DMS 273 treated with DMSO at 0.1 percent for 48 hours (cell line): ENCODE results near the gene ALDH2.
"Not testable (repeated sequence)": the region's sequence is repeated elsewhere in the genome, so short reads cannot be mapped to it uniquely, and the experiment has no call there.

Experiments
- DNase-seq: peaks from one replicate; lab custom pipeline; 2025; lab: John Stamatoyannopoulos, UW

ALDH2 gene

DNA sequence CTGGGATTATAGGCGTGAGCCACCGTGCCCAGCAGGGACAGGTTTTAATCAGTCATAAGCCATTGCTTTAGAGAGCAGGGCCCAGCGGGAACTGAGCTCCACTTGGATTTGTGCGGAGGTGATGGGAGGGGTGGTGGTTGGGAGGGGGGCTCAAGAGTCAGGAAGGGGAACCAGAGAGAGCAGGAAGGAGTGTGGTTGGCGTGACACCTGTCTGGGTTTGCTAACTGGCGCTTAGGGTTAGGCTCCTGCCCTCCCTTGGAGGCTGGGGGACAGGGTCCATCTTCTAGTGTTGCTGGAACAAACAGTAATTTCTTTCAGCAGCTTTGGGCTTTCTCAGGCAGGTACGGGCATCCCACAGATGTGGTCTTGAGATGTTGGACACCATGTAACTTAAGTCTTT is 7.5 kb upstream of the ALDH2 start:
- no peak for DNase-seq

DNA sequence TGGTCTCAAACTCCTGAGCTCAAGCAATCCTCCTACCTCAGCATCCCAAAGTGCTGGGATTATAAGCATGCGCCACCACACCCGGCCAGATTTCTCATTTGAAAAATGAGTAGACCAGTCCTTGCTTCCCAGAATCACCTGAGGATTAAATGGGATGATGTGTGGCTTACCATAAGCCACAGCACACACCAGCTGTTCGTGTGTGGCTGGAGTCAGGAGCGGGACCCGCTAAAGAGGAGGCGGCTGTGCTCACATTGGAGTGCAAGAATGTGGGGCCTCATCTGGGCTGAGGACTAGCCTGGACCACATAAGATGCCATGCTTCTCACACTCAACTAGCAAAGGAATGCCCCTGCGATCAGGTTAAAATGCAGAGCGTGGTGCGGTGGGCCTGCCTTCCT is 6.7 kb upstream of the ALDH2 start:
- no peak for DNase-seq

DNA sequence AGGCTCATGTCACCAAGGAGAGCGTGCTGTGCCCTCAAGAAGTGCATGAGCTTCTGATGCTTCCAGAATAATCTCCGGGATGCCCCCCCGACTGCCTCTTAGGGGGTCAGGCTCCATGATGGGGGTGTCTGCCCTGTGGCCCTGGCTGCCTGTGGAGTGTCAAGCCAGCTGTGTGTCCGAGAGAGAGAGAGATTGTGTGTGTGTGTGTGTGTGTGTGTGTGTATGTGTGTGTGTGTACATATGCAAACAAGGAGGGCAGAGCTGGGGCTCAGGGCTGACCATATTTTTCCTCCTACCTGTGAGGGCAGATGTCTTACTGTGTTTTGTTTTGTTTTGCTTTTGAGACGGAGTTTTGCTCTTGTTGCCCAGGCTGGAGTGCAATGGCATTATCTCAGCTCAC is 5.6 kb upstream of the ALDH2 start:
- no peak for DNase-seq

DNA sequence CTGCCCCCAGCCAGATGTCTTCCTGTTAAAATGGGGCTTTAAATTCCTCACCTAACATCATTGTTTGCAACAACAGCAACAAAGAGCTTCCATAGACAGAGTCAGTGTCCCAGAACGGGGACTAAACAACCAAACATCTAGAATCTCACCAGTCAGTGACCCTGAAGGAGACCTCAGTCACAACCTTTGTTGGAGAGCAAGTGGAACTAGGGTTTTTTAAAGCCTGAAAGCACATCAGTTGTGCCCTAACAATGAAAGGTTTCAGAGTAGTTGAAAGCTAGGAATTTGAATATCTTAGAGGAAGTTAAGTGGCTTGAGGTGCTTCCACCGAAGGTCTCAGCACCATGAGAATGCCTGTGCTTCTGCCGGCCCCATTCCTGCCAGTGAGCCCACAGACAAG is 5.0 kb upstream of the ALDH2 start:
- no peak for DNase-seq

DNA sequence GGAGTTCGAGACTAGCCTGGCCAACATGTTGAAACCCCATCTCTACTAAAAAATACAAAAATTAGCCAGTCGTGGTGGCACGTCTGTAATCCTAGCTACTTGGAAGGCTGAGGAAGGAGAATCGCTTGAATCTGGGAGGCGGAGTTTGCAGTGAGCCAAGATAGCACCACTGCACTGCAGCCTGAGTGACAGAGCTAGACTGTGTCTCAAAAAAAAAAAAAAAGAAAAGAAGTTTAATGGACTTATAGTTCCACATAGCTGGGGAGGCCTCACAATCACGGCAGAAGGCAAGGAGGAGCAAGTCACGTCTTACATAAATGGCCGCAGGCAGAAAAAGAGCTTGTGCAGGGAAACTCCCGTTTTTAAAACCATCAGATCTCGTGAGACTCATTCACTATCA is 3.2 kb upstream of the ALDH2 start:
- DNase-seq = not testable (repeated sequence)

DNA sequence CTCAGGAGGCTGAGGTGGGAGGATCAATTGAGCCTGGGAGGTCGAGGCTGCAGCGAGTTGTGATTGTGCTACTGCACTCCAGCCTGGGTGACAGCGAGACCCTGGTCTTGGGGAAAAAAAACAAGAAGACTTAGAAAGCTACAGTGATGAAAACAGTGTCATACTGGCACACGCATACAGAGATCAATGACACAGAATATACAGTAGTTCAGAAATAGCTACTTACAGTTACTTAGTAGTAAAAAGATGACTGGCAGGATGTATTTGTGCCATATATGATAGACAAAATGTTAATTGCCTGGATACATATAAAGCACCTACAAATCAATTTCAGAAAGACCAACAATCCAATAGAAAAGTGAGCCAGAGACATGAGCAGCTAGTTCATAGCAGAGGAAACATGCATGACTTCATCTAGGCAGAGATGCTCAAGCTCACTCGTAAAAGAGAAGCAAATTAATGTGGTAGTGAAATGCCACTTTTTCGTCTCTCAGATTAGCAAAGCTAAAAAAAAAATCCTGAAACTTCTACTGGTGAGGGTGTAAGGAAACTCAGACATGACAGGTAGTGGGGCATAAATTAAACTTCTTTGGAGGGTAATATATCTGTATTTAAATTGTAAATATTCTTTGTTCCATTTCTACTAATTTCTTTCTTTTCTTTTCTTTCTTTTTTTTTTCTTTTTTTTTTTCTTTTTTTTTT is 2.5 kb upstream of the ALDH2 start:
- DNase-seq = no peak

DNA sequence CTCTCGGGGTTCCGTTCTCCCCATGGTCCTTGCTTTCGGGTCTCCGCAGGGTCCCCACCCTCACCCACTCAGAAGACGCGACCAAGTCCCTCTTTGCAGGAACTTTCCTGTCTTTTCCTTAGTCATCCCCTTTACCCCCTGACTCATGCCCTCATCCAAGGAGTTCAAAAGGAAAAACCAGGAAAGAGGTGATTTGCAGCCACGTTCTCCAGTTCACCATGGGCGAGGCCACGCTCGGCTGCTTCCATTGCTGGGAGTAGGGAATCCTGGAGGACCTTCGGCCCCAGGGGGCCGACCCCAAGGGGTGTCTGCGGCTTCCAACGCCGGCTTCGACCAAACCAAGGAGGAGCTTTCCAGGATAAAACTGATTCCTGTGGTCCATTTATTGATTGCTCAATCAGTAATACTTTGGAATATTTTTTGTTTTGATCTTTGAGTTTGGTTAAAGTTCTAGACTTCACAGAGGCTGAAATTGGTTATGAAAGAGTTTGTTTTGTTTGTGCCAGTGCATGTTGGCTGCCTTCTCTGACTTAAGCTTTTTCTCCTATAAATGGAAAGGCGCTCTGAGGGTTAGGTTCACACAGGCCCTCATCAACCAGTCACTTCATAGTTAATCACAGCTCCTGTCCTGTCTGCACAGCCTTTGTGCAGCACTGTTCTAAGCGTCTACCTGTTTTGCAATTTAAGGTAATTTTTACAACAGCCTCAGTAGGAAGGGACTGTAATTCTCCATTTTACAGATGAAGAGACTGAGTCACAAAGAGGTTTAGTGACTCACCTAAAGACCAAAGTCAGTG is 827 bp downstream of the ALDH2 start:
- DNase-seq = no peak

DNA sequence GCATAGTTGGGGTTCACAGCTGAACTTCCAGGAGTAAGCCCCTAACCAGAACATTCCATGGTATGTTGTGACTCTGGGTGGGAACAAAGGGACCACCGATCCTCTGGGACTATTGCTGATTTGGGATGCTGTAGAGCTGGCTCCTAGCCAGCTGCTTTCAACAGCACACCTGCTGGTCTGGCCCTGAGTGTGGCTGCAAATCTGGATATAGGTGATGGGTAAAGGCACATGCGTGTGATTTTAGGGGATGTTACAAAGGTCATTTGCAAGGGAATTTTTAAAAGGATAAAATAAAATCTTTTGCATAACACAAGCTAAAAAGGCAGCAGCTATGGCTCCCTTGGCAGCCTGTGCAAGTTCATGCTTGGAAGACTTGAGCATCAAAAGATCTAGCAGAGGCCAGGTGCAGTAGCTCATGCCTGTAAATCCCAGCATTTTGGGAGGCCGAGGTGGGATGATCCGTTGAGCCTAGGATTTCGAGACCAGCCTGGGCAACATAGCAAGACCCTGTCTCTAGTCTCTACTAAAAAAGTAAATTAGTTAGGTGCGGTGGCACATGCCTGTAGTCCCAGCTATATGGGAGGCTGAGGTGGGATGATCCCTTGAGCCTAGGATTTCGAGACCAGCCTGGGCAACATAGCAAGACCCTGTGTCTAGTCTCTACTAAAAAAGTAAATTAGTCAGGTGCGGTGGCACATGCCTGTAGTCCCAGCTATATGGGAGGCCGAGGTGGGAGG is 1.6 kb downstream of the ALDH2 start:
- no peak for DNase-seq

DNA sequence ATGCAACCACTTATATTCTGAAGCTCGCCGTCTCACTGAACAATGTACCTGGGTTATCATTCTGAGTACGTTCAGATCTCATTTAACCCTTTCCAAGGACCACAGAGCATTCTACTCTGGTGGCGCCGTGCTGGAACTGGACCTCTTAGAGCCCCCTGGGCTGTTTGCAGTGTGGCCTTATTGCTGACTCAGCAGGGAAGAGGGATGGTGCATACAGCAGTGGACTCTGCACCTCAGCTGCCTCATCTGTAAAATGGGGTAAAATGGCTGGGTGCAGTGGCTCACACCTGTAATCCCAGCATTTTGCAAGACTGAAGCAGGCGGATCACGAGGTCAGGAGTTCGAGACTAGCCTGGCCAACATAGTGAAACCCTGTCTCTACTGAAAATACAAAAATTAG is 2.9 kb downstream of the ALDH2 start:
- no peak for DNase-seq

DNA sequence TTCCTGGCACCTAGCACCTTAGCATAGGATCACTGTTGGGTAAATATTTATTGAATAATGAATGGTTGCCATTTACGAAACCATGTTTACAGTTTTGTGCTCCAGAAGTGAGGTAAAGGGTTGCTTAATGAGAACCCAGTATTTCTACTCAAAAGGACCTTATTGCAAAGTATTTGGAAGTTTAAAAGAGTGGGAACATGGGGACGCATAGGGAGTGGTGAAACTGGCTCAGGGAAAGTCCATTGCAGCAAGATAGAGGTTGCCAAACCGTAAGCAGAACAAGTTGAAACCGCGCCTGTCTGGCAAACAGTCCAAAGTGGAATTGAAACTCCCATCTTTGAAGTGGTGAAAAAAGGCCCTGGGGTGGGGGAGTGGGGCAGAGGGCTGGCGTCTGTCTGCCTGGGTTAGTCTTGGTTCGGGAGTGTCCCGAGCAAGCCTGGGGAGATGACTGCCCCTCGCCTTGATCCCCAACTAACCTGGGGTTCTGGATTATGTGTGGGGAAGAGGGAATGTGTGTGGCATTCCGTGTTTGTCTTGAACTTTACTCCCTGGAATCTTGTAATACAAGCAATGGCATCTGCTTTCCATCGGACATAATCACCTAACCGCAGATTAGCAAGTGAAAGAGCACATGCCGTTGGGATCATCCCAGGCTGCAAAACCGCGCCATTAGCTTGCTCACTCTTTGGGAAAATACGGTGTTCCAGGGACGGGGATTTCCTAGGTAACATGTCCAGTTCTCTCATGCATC is 7.2 kb downstream of the ALDH2 start:
- DNase-seq = no peak

DNA sequence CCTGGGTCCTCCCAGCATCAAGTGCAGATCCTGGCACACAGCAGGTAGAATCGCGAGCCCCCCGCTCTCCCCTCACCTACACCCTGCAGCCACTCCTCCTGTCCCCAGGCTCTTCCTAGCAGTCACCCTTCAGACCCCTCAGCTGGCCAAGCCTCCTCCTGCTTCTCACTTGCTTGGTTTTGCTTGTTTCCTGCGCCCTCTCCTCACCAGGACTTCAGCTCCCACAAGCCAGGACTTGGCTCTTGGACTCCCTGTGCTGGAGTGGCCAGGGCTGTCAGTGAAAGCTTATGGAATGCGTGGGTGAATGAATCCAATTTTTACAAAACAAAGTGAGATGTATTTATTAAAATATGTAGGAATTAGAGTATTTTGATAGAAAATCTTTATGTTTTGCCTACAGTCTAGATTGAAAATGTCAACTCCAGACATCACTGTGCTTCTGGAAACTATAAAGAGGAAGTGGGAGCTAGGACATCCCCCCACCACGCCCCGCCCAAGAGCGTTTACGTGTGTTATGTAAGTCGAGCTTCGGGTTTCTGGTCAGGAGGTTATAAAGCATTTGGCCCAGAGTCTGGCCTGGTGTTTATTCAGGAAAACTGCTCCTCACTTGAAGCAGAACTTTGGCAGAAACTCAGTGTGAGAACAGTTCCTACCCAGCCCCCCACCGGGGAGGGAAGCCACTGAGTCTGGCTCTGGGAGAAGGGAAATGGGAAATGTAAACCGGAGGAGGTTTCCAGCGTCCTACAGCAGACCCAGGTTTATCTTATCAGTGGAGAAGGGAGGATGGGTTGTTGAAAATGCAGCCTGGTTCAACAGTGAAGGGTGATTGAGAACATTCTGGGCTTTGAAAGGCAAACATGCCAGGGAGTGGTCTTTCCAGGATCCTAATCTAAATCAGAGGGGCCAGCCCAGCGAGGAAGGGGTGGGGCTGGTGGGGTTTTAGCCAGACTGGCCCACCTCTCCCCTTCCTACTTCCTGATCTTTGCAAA is 8.8 kb downstream of the ALDH2 start:
- no peak for DNase-seq

DNA sequence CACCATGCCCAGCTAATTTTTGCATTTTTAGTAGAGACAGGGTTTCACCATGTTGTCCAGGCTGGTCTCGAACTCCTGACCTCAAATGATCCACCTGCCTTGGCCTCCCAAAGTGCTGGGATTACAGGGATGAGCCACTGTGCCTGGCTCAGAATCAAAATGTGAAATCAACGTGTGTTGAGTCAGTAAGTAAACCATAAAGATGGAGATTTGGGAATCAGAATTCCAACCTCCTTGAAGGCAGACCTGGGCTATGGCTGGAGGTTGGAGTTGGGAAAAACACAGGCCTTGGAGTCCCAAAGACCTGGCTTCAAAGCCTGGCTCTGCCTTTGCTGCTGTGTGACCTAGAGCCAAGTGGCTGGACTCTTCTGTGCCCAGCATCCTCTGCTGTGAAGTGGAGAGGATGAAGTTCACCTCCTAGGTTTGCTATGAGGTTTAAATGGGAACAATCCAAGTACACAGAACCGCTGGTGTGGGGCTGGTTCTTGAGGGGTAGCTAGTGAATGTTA is 10.2 kb downstream of the ALDH2 start:
- no peak for DNase-seq

DNA sequence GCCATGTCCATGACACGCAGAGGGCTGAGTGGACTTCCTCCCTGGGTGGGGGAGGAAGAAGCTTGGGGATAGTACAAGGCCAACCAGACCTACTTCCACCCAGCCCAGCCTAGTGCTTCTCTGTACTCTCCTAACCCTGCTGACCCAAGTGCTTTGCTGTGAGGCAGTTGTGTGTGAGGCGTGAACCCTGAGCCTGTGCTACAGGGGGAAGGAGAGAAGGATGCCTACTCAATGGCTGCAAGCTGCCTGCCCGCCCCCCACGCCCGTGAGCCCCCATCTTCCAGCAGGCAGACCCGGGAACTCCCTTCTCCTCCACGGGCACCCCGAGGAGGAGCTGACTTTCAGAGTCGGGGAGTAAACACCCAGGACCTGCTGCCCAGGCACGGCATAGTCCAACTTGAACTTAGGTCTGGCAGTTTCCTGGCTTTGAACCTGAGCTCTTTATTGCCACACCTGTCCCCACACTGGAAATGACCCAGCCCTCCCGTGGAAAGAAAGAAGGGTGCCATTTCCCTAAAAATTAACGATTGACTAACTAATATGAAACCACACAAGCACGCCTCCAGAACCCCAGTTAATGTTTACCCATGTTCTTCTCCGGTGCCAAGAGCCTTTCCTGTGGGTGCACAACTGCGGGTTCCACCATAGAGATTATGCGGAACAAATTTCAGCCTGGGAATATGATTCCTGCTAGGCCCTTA is 10.8 kb downstream of the ALDH2 start:
- DNase-seq = no peak

DNA sequence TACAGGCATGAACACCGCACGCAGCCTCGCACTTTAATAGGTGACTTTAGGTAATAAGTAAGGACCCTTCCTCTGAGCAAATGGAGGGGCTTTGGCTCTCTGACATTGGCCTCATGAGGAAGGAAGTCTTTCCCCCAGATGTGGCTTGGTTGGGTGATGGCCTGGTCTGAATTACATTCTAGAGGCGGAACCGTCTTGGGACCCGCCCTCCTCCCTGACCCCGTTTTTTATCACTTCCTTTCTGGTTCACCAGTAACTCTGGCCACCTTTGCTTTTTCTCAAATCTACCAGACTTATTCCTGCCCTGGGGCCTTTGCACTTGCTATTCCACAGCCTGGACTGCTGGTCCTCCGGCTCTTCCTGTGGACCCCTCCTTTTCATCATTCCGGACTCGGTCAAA is 13.4 kb downstream of the ALDH2 start:
- no peak for DNase-seq

DNA sequence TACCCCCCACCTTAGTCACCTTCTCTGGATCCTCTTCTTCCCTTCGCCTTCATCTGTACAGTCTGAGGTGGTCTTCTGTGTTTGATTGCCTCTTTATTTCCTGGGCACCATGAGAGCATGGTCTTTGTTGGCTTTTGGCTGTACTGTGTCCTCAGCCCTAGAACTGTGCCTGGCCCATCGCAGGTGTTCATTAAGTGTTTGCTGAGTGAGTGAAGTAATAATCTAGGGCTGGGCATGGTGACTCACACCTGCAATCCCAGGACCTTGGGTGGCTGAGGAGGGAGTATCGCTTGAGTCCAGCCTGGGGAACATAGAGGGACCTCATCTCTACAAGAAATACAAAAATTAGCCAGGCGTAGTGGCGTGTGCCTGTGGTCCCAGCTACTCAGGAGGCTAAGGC is 13.9 kb downstream of the ALDH2 start:
- no peak for DNase-seq

DNA sequence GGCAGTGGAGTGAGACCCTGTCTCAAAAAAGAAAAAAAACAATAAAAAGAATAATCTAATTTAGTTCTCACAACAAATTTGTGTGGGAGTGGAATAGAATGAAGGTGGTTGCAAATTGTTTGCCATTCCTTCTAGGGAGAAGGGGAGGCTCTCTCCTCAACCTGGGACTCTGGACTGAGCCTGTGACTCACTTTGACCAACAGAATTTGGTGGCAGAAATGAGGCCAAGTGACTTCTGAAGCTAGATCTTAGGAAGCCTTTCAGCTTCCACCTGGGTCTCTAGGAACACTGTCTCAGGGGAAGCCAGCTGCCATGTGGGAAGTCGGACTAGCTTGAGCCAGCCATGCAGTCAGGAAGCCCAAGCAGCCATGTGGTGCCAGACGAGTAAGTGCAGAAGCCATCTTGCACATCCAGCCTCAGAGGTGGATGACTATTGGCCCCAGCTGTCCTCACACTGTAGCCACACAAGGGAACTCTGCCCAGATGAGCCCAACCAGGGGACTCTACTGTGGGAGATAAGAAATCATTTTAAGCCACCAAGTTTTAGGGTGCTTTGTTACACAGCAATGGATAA is 14.4 kb downstream of the ALDH2 start:
- no peak for DNase-seq

DNA sequence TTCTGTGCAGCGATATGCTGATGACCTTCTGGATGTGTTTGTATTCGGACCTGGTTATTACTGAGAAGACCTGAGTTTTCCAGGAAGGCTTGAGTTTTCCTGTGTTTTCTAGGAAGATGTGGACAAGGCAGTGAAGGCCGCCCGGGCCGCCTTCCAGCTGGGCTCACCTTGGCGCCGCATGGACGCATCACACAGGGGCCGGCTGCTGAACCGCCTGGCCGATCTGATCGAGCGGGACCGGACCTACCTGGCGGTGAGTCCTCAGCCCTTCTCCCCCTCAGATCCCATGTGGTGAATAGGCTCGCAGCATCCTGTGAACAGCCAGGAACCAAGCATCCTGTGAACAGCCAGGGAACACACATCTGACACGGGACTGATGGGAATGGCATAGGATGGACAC is 16.3 kb downstream of the ALDH2 start:
- no peak for DNase-seq

DNA sequence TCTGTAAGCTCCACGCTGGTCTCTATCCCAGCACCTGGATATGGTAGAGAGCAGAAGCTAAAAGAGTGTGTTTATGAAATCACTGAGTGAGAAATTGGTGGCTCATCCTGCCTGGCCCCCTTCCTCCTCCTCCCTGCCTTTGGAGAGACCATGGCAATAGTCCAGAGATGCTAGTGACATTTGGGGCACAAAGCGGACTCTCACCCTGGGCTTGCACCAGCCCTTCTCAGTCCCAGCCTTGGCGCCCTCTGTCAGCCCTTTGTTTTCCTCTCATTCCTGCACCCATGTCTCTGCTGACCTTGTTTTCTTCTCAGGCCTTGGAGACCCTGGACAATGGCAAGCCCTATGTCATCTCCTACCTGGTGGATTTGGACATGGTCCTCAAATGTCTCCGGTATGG is 18.2 kb downstream of the ALDH2 start:
- DNase-seq = no peak

DNA sequence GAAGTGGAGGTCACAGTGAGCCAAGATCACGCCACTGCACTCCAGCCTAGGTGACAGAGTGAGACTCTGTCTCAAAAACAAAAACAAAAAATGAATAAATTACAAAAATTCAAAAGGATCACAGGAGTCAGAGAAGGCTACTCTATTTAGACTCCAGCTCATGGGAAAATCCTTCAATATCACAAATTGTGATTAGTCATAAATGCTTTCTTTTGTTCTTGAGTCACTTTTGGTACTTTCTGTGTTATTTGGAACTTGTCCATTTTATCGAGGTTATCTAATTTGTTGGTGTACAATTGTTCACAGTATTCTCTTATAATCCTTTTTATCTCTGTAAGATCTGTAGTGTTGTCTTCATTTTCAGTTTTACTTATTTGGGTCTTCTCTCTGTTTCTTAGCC is 18.9 kb downstream of the ALDH2 start:
- no peak for DNase-seq

DNA sequence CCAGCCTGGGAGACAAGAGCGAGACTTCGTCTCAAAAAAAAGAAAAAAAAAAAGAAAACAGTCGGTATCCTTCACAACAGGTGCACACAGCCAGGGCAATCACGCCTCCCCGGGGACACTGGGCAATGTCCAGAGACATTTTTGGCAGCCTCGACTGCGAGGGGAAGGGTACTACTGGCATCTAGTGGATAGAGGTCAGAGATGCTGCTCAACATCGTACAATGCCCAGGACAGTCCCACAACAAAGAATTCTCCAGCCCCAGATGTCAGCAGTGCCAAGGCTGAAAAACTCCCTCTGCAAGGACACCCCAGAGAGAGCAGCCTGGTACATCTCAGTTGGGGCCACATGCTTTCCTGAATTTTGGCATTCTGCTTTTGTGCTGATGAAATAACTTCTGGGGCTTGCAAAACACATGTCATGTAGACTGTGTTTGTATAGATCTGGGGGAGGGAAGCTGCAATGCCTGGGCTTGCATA is 21.5 kb downstream of the ALDH2 start:
- DNase-seq = no peak
